GDM1 (cell line): Measurements from ENCODE around the gene STOML1.

Experiments used
- DNase-seq: peaks from one replicate; lab custom pipeline; 2025; lab: John Stamatoyannopoulos, UW

STOML1 gene

DNA sequence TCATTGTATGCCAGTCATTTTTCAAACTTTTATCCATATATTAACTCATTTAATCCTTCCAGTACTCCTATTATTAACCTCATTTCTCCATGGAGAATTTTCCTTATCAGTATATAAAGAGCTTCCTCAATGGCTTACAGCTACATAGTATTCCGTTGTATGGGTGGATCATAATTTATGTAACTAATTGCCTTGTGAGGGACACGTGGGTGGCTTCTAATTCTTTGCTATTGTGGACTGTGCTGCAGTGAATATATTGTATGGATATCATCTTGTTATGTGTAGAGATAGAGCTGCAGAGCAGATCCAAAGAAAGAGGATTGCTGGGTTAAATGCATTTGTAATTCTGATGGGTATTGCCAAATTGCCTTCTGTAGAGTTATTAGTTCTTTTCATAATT is 27.6 kb upstream of the STOML1 start:
- no peak for DNase-seq

DNA sequence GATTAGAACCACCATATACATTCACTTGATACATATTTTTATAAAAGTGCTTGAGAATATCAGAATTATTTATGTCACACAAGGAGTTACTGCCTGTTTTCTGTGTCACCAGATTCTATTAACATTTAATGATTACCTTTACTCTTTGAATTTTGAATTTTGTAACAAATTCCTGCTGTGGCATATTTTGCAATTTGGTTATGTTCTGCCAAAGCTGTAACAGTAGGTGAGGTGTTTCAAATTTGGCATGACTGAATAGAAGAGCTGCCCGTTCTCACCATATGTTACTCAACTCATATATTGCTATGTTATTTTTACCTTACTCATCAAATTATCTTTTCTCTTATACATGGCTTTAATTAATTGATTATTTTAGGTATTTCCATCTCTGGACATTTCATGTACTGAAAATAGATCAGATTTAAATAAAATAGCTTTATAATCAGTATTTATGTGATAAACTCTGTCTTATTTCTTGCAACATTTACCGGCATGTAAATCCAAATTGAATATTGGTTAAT is 21.3 kb upstream of the STOML1 start:
- DNase-seq = no peak

- peak; percentile 31 for DNase-seq
Observed at GRCh38 chr15:74011610-74012009, 19.5 kb upstream of the STOML1 start.

DNA sequence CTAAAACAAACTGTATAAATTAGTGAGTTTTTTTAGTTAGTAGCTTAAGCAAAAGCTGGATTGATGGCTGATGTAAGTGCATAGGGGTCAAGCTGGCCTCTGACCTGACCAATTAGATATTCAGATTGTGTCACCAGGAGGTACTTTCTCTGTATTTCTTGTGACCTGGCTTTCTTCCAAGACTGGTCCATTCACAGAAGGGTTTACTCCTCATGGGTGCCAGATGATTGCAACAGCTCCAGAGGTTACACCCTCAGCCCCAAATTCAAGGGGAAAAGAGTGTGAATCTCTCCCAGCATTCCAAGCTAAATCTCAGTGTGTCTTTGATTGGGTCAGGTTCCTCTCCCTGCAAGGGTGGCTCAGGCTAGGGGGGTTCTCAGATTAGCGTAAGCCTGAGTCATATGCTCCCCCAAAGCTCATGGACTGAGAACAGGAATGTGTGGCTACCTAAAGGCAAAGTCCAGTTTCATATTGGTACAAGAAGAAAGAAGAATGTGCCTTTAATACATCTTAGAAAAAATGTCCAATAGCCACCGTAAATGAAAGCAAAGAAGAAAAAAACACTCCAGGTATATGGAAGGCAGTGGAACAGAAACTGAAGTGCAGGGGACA is 18.9 kb upstream of the STOML1 start:
- DNase-seq = no peak

DNA sequence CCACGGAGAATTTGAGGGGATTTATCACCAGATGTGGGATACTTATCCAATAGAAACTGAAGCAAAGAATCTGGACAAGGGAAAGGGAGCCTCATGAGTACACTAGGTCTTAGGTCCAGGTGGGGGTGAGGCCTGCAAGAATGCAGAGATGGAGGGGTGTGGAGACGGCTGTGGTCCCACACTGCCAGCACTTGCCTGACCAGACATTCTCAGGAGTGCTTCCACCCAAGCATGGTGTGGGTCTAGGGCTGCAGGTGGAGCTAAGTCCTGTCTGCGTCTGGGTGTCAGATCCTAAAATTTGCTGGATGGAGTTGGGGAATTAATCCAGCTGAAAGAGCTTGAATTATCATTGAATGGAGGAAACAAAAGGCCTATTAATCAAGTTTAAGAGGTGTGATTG is 16.8 kb upstream of the STOML1 start:
- no peak for DNase-seq

- DNase-seq = peak; percentile 5
Observed at GRCh38 chr15:74007820-74008371, 15.8 kb upstream of the STOML1 start.

- DNase-seq = no peak
Observed at GRCh38 chr15:74006774-74007639, 14.9 kb upstream of the STOML1 start.

DNA sequence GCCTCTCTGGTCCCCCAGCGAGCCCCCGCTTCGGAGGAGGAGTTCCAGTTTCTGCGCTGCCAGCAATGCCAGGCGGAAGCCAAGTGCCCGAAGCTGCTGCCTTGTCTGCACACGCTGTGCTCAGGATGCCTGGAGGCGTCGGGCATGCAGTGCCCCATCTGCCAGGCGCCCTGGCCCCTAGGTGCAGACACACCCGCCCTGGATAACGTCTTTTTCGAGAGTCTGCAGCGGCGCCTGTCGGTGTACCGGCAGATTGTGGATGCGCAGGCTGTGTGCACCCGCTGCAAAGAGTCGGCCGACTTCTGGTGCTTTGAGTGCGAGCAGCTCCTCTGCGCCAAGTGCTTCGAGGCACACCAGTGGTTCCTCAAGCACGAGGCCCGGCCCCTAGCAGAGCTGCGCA is 5.9 kb upstream of the STOML1 start:
- no peak for DNase-seq

DNA sequence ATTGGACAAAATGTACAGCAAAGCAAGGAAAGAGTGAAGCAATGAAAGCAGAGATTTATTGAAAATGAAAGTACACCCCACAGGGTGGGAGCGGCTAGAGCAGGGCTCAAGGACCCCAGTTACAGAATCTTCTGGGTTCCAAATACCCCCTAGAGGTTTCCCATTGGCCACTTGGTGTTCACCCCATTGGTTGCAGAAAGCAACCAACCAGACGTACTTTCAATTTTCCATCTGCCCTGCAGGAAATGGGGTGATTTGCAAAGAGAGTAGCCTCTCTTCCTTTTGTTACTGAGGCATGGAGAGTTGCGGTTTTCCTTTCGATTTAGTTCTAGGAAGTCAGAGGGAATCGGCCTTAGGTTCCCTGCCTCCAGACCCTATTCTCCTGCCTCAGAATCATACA is 4.8 kb upstream of the STOML1 start:
- DNase-seq = peak; percentile 54

DNA sequence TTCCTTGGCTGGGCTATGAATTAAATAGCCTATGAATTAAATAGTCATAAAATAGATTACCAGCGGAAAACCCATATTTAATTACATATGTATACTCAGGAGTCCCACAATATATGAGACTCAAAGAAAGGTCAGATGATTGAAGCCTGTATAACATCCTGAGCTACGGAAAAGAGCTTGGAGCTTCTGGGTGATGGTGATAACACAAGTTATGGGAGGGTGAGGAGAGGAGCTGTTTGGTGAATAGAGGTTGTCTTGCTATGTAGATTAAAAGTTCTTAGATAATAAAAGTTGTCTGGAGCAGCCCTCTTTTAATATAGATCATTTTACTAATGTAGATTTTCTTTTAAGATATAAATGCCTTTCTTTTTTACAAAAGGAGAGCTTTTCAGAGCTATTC is 4.2 kb upstream of the STOML1 start:
- DNase-seq = no peak

- DNase-seq = no peak
Observed at GRCh38 chr15:73994912-73995622, 3.0 kb upstream of the STOML1 start.

DNA sequence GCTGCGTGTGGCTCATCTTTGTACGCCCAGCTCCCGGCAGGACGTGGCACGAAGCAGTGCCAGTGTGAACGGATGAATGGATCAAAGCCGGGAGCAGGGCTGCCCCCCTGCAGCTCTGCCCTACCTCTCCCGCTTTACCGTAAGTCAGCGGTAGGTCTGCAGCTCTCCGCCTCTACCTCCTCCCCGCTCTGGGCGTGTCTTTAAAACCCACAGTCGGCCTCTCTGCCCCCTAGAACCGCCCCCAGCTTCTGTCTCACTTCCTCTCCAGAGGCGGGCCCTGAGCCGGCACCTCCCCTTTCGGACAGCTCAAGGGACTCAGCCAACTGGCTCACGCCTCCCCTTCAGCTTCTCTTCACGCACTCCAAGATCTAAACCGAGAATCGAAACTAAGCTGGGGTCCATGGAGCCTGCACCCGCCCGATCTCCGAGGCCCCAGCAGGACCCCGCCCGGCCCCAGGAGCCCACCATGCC is 2.4 kb upstream of the STOML1 start, which contains the start of gene PML:
Gene PML (plus strand): TSS at position 304 of the 471 bp plus-strand sequence. CDS start 97 bp downstream, at position 401.
- DNase-seq = peak; percentile 94

- DNase-seq = no peak
Observed at GRCh38 chr15:73993211-73993994, 1.3 kb upstream of the STOML1 start.

DNA sequence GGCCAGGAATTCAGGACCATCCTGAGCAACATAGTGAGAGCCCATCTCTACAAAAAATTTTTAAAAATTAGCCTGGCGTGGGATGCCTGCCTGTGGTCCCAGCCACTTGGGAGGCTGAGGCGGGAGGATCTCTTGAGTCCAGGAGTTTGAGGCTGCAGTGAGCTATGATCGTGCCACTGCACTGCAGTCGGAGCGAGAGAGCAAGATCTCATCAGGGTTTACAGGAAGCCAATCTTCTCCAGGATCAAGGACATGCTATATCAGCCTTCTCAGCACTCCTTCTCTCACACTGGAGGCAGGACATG is 451 bp upstream of the STOML1 start:
- DNase-seq = no peak

DNA sequence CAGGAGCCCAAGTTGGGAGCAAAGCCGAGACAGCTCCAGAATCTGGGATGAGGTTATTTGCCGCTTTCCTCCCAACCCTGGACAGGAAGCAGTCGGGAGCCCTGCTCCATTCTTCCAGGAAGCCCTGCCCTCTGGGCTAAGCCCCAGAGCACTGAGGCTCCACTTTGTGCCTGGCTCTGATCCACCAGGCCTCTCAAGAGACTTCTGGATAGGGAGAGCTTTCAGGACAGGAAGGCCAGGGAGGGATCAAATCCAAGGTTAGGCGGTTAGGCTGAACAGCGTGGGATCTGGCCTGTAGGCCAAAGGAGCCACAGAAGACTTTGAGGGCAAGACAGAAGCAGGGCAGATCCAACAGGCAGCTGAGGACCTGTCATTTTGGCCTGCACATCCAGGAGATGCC is 835 bp downstream of the STOML1 start:
- DNase-seq = no peak

GRCh38 chr15:73990250-73991005 is 1.7 kb downstream of the STOML1 start:
- DNase-seq = no peak

DNA sequence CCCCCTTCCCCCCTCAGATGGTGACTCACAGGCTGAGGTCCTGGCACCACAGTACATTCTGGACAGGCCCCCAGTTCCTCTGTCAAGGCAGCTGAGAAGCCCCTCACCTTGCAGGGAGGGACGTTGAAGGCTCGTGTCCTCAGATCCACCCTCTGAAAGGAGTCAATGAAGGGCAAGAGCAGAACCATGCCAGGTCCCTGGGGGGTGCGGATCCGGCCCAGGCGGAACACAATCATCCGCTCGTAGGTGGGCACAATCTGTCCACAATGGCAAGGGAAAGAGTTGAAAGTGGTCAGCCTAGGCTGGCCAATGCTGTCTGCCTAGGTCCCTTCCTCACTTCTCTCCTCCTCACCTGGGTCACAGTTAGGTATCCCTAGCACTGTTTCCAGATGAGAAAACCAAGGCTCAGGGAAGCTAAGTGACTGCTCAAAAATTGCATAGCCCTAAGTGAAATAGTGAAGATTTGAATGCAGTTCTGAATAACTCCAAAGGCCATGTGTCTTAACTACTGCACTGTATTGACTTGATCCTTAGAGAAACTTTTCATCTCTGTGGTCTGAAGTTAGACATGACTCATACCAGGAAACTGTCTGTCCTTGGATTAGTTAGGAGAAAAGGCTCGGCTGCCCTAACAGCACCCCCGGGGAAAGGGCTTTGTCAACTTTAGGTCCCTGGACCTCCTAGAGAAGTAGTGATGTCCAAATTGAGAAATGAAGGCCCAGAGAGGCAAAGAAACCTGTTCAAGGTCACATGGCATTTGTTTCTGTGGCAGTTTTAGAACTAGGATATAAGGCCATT is 2.9 kb downstream of the STOML1 start:
- DNase-seq = no peak

DNA sequence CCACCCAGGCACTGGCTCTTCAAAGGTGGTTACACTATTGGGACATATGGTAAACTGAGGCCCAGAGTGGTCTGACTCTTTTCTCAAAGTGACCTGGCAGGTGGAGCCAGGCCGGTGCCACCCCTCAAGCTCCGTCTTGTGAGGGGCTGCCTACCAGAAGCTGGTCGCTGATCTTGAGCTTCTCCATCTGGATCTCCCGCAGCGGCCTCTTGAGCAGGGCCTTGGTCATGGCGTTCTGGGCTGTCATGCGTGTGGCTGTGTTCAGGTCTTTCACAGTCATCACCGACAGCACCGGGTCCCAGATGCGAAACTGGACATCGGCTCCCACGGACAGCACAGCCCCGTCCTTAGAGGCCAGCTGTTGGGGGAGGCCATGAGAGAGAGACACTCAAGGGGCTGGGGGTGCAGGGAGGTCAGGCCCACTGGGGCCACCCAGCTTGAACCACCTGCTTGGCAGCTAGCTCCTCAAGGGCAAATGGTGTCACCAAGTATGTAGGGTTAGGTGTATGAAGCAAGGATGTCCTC is 3.6 kb downstream of the STOML1 start:
- no peak for DNase-seq

- no peak for DNase-seq
Observed at GRCh38 chr15:73987681-73988444, 4.2 kb downstream of the STOML1 start.
